ENCODE results near the gene DOCK1.

DOCK1 gene

DNA sequence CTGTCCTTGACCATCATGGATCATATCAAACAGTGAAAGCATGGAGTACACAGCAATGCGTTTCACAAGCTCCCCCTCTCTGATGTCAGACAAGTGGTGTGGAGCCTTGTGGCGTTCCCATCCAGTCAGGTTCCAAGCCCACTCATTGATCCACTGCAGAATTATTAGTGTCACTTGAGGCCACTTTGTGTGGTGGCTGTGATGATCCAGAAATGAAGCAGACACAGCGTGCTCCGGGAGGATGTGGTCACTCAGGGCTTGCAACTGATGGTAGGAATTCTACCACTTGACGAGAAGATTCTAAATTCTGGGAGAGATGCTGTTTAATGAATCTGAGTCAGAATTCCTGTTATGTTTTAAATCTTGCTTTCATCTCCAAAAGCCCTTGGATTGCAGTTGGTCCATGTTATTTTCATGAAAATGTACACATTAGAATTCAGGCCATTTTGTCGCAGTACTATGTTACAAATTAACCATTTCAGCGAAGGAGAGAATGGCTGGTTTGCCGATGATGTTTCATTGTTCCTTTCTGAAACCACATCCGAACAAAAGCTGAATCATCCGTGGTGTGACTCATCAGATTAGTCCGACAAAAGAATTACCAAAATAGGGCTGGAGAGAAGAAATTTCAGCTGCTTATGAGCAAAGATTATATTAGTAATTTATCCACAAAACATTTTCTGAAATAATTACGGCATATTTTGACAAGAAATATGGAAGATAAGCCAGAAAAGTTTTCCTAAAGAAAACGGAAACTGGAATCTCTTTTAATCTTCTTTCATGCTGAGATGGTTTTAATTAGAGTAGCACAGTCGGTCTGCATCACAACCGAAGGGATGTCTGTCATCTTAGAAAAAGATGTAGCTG is 243.1 kb downstream of the DOCK1 start:
- TF ChIP-seq CTCF (IDR thresholded peaks at IDR 0.05) (no peak), ZFX (IDR thresholded peaks at IDR 0.05; ENCODE audit: borderline replicate concordance) (no peak)
- no peak overlapping the region for H3K27ac ChIP-seq

DNA sequence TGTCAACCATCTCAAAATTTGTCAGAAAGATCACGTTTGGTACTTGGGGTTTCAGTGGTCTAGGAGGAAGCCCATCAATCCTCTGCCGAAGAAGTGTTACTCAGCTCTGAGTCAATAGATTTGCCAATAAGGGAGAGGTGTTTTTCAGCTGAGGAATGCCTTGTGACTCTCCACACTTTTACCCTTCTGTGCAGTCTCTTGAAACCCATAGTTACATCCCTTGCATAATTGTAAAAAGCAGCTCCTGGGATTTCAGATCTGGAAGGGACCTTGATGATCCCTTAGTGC is 243.6 kb downstream of the DOCK1 start:
- no peak for TF ChIP-seq CTCF (IDR thresholded peaks at IDR 0.05)
- TF ChIP-seq ZFX (IDR thresholded peaks at IDR 0.05; ENCODE audit: borderline replicate concordance): no peak
- no peak overlapping the region for H3K27ac ChIP-seq

DNA sequence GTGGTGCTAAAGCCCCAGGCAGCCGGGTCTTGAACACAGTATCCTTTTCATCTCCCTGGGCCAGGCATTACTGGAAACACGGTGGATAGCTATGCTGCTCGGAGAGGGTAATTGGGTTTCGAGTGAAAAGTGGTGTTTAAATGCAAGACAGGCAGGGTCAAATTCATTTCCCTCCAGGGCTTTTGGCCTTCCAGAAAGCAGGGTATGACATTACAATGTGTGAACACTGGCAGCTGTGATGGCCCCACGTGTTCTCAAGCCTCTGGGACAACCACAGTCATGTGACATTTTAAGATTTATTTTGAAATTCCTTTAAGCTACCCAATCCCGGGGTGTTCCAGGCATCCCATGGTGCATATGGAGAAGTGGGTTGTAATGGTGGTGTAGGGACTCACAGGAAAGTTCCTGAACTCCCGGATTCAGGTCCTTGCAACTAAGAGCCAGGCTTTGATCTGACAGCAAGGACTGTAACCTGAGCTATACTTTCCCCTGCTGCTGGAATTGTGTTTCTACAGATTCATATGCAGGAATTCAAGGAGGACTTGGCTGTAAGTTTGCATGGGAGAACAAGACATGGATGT is 244.4 kb downstream of the DOCK1 start:
- no peak for TF ChIP-seq ZFX (IDR thresholded peaks at IDR 0.05; ENCODE audit: borderline replicate concordance)
- no peak for TF ChIP-seq CTCF (IDR thresholded peaks at IDR 0.05)
- no peak overlapping the region for H3K27ac ChIP-seq

DNA sequence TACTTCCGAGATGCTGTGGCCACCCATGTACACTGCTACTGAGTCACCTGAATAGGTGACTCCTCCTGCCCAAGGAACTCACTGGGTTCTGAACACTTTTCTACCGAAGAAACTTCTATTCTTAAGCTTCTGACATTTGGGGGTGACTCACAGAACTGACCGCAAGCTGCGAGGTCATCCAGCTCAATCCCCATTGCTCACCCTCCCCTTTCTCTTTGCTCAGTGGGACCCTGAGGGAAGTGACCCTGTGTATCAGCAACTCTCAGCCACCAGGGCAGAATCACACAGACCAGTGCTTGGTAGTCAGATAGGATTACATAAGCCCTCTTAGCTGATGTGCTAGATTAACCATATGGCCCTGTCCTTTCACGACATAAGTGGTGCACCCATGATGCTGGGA is 244.9 kb downstream of the DOCK1 start:
- TF ChIP-seq CTCF (IDR thresholded peaks at IDR 0.05): no peak
- no peak for TF ChIP-seq ZFX (IDR thresholded peaks at IDR 0.05; ENCODE audit: borderline replicate concordance)
- no peak overlapping the region for H3K27ac ChIP-seq

DNA sequence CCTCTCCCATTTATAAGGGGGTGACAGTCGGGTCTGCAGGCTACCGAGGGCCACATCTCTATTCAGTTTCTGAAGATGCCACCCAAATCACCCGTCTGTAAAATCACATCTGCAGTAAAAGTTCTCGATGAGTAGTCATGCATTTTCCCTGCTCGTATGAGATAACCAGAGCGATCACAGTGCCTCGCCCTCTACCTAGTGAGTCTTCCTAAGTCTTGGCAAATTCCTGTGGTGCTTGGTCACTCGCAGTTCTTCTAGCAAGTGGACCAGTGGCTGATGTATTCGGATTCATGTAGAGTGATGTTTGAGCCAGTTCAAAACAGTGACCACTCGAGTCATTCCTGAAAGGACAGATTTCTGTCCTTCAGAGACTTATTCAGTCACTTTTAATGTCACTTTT is 246.3 kb downstream of the DOCK1 start:
- TF ChIP-seq ZFX (IDR thresholded peaks at IDR 0.05; ENCODE audit: borderline replicate concordance): no peak
- no peak for TF ChIP-seq CTCF (IDR thresholded peaks at IDR 0.05)
- no peak overlapping the region for H3K27ac ChIP-seq

DNA sequence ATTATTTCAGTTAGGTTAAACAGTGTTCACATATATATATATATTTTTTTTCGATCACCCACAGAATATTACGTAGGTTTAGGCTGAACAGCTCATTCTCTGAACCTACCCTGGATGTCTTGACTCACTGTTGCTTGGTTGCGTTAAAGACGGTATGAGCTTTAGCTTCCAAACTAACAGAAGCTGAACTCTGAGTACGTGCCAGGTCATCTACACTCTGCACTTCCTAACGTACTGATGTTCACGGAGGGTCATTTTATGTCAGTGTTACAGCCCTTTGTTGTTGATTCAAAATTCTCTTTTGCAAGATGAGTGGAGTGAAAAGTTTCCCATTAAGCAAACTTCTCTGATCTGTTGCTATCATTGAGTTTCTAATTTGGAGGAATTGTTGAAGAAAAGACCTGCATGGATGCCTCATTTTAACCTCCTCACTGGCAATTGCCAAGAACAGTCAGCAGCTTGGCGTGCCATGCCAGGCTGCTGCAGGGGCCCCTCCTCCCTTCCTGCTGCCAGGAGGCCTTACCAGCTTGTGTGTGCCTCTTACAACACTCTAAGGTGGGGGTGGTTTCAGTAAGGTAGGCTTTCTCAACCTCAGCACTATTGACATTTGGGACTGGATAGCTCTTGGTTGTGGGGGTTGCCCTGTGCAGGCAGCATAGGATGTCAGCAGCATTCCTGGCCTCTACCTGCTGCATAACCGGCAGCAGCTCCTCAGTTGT is 246.9 kb downstream of the DOCK1 start:
- TF ChIP-seq ZFX (IDR thresholded peaks at IDR 0.05; ENCODE audit: borderline replicate concordance): no peak
- no peak for TF ChIP-seq CTCF (IDR thresholded peaks at IDR 0.05)
- no peak overlapping the region for H3K27ac ChIP-seq

GRCh38 chr10:127153181-127153580 is 248.0 kb downstream of the DOCK1 start:
- no peak overlapping the region for H3K27ac ChIP-seq
- TF ChIP-seq ZFX (IDR thresholded peaks at IDR 0.05; ENCODE audit: borderline replicate concordance): no peak
- TF ChIP-seq CTCF (IDR thresholded peaks at IDR 0.05): no peak

All from 22Rv1 (cell line).